Keratinocyte (primary cell): ENCODE measurements around the gene CCR5AS.

Source experiments
- EZH2 ChIP-seq: IDR thresholded peaks from one replicate; pipeline ENCODE4 v1.6.1; 2012; ENCODE audit warnings: inconsistent platforms, mild to moderate bottlenecking, low read length, moderate library complexity
- TF ChIP-seq, protein P1 (sequence below), 3 experiments: IDR thresholded peaks in 1 of 3; conservative IDR thresholded peaks in 1 of 3; optimal IDR thresholded peaks in 1 of 3; 2 replicates in 2 of 3; 3 replicates in 1 of 3; pipeline versions ENCODE3 to v1.5.1; 2011; ENCODE audit warnings: low read length in 3 of 3, mild to moderate bottlenecking in 3 of 3, moderate library complexity in 2 of 3, control low read depth in 1 of 3, inconsistent platforms in 1 of 3; ENCODE audit not compliant: insufficient read depth in 2 of 3; ENCODE audit errors: extremely low read depth in 1 of 3

DNA sequence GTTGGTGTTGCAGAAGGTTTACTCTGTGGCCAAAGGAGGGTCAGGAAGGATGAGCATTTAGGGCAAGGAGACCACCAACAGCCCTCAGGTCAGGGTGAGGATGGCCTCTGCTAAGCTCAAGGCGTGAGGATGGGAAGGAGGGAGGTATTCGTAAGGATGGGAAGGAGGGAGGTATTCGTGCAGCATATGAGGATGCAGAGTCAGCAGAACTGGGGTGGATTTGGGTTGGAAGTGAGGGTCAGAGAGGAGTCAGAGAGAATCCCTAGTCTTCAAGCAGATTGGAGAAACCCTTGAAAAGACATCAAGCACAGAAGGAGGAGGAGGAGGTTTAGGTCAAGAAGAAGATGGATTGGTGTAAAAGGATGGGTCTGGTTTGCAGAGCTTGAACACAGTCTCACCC is 32.1 kb downstream of the CCR5AS start:
- TF ChIP-seq, protein P1, sequence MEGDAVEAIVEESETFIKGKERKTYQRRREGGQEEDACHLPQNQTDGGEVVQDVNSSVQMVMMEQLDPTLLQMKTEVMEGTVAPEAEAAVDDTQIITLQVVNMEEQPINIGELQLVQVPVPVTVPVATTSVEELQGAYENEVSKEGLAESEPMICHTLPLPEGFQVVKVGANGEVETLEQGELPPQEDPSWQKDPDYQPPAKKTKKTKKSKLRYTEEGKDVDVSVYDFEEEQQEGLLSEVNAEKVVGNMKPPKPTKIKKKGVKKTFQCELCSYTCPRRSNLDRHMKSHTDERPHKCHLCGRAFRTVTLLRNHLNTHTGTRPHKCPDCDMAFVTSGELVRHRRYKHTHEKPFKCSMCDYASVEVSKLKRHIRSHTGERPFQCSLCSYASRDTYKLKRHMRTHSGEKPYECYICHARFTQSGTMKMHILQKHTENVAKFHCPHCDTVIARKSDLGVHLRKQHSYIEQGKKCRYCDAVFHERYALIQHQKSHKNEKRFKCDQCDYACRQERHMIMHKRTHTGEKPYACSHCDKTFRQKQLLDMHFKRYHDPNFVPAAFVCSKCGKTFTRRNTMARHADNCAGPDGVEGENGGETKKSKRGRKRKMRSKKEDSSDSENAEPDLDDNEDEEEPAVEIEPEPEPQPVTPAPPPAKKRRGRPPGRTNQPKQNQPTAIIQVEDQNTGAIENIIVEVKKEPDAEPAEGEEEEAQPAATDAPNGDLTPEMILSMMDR (optimal IDR thresholded peaks at IDR 0.05 in 1 of 3, IDR thresholded peaks at IDR 0.05 in 1 of 3, conservative IDR thresholded peaks at IDR 0.05 in 1 of 3; ENCODE audit: extremely low read depth in 1 of 3, insufficient read depth in 2 of 3, low read length in 3 of 3), result no peak
- TF ChIP-seq EZH2, result no peak
